ENCODE measurements around the gene USP9Y. TPM values are rescaled to one million over a fixed set of nuclear protein-coding genes. Genes with fewer than 3 reads are reported as not detected.

The USP9Y gene
- total and polyA plus RNA-seq, 10 donors = 0.17 to 33.5 (median 24.5) TPM; not detected in 5

GRCh38 chrY:12809034-12809433 is 108.0 kb downstream of the USP9Y start:
- no peaks in the 10 kb centered on the region for H3K9me3 ChIP-seq
- intact Hi-C loops (cut with DNase I; ENCODE audit: low total_unique reads) = no loop called here
- DNase-seq = no peak
- H3K36me3 ChIP-seq = peaks cover 0 to 38% (median 0%) of the 10 kb centered on the region in 6 donors
- H3K27ac ChIP-seq = no peak overlapping the region
- H3K27me3 ChIP-seq (replicated peaks in 1 of 7) = no peaks in the 10 kb centered on the region
- WGBS, 5 donors = 82 to 88% (median 83%) methylated on average over 3 of the region's 3 CpGs; no CpG with 5 or more reads in 2 of the 5 donors
- H3K4me3 ChIP-seq = no peak overlapping the region
- TF ChIP-seq POLR2A (IDR thresholded peaks at IDR 0.05) = no peak
- TF ChIP-seq, protein P1, sequence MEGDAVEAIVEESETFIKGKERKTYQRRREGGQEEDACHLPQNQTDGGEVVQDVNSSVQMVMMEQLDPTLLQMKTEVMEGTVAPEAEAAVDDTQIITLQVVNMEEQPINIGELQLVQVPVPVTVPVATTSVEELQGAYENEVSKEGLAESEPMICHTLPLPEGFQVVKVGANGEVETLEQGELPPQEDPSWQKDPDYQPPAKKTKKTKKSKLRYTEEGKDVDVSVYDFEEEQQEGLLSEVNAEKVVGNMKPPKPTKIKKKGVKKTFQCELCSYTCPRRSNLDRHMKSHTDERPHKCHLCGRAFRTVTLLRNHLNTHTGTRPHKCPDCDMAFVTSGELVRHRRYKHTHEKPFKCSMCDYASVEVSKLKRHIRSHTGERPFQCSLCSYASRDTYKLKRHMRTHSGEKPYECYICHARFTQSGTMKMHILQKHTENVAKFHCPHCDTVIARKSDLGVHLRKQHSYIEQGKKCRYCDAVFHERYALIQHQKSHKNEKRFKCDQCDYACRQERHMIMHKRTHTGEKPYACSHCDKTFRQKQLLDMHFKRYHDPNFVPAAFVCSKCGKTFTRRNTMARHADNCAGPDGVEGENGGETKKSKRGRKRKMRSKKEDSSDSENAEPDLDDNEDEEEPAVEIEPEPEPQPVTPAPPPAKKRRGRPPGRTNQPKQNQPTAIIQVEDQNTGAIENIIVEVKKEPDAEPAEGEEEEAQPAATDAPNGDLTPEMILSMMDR (IDR thresholded peaks at IDR 0.05 in 8 of 11, conservative IDR thresholded peaks at IDR 0.05 in 3 of 11) = no peak
- TF ChIP-seq POLR2AphosphoS5 (IDR thresholded peaks at IDR 0.05) = no peak
- H3K4me1 ChIP-seq = no peaks in the 10 kb centered on the region

- Histone ChIP-seq H3K27ac (no peak overlapping the region), H3K4me1 (no peaks in the 10 kb centered on the region), H3K27me3 (replicated peaks in 1 of 7) (no peaks in the 10 kb centered on the region), H3K36me3 (peaks cover 0 to 21% (median 0%) of the 10 kb centered on the region in 6 donors), H3K4me3 (no peak overlapping the region), H3K9me3 (no peaks in the 10 kb centered on the region)
- DNase-seq = no peak
- intact Hi-C loops (cut with DNase I; ENCODE audit: low total_unique reads) = no loop called here
- 77 to 82% (median 78%) methylated on average over 1 of the region's 1 CpG; no CpG with 5 or more reads in 2 of the 5 donors for WGBS, 5 donors
- TF ChIP-seq POLR2AphosphoS5 (IDR thresholded peaks at IDR 0.05) (no peak), POLR2A (IDR thresholded peaks at IDR 0.05) (no peak)
- TF ChIP-seq, protein P1 (IDR thresholded peaks at IDR 0.05 in 8 of 11, conservative IDR thresholded peaks at IDR 0.05 in 3 of 11) = no peak
These were observed 122.4 kb downstream of the USP9Y start for GRCh38 chrY:12823408-12823807.

GRCh38 chrY:12826791-12827190 is 125.8 kb downstream of the USP9Y start:
- no peak overlapping the region for H3K4me3 ChIP-seq
- no peak overlapping the region for H3K27ac ChIP-seq
- no peaks in the 10 kb centered on the region for H3K9me3 ChIP-seq
- TF ChIP-seq, protein P1 (IDR thresholded peaks at IDR 0.05 in 8 of 11, conservative IDR thresholded peaks at IDR 0.05 in 3 of 11) = no peak
- no peak for TF ChIP-seq POLR2A (IDR thresholded peaks at IDR 0.05)
- no peak for TF ChIP-seq POLR2AphosphoS5 (IDR thresholded peaks at IDR 0.05)
- WGBS, 5 donors = 89 to 100% (median 100%) methylated on average over 1 of the region's 1 CpG; no CpG with 5 or more reads in 2 of the 5 donors
- intact Hi-C loops (cut with DNase I; ENCODE audit: low total_unique reads) = no loop called here
- peaks cover 0 to under 1% (median 0%) of the 10 kb centered on the region in 6 donors for H3K36me3 ChIP-seq
- no peak for DNase-seq
- H3K27me3 ChIP-seq (replicated peaks in 1 of 7) = no peaks in the 10 kb centered on the region
- no peaks in the 10 kb centered on the region for H3K4me1 ChIP-seq

DNA sequence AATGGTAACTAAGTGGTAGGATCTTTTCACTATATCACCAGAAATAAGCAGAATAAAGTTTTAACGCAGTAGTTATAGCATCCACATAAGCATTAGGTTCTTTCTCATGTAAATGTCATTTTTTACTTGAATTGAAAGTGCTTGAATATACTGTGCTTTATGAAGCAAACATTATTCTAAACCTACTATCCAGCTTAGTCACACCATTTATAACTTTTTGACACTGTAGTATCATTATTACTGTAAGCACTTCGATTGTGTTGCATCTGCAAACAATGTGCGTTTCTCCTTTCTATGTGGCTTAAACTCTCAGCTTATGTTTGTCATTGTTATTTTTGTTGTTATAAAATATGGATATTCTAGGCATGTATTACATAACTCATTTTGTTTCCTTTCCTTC is 132.3 kb downstream of the USP9Y start:
- WGBS, 5 donors = 79 to 90% (median 81%) methylated on average over 3 of the region's 3 CpGs; no CpG with 5 or more reads in 2 of the 5 donors

More for the DNA sequence above, 132.3 kb downstream of the USP9Y start:
- Histone ChIP-seq H3K27ac (no peak overlapping the region), H3K4me3 (no peak overlapping the region), H3K36me3 (peaks cover 0 to 9% (median 0%) of the 10 kb centered on the region in 6 donors), H3K4me1 (no peaks in the 10 kb centered on the region), H3K27me3 (replicated peaks in 1 of 7) (no peaks in the 10 kb centered on the region), H3K9me3 (no peaks in the 10 kb centered on the region)
- TF ChIP-seq, protein P1 (IDR thresholded peaks at IDR 0.05 in 8 of 11, conservative IDR thresholded peaks at IDR 0.05 in 3 of 11) = no peak
- TF ChIP-seq POLR2A (IDR thresholded peaks at IDR 0.05) (no peak), POLR2AphosphoS5 (IDR thresholded peaks at IDR 0.05) (no peak)
- intact Hi-C loops (cut with DNase I; ENCODE audit: low total_unique reads) = no loop called here
- DNase-seq = no peak

Measured in spleen (tissue), 11 donors.